HG02938 (cell line): Measurements from ENCODE around the gene WDR11.

Experiments
- ATAC-seq: cut with Tn5 transposase; IDR thresholded peaks from one replicate; pipeline ENCODE4 v1.9.1; 2021; ENCODE audit warnings: mild to moderate bottlenecking, moderate library complexity; ENCODE audit not compliant: unreplicated experiment

Gene WDR11

DNA sequence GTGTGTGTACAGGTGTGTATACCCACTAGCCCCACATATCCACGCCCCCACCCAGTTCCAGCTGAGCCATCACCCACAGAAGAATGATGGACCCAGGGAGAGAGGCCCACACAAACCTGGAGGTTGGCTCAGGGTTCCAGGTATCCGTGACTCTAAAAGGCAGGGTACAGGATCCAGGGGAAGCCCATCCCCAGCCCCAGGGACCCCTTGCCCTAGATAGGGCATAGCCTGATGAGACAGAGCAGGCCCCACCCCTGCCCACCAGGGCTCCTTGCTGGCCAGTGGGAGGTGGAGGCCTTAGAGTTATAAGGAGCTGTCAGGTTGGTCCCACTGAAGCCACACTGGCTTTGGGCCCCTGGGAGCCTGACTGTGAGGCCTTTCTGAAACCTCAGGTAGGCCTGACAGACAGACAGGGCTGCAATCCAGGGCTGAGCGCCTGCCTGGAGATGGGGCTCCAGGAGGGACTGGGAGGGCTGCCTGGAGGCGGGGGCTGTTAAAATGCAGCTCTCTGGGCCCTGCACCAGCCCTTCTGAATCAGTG lies 93.5 kb downstream of the WDR11 start:
- no peak for ATAC-seq

DNA sequence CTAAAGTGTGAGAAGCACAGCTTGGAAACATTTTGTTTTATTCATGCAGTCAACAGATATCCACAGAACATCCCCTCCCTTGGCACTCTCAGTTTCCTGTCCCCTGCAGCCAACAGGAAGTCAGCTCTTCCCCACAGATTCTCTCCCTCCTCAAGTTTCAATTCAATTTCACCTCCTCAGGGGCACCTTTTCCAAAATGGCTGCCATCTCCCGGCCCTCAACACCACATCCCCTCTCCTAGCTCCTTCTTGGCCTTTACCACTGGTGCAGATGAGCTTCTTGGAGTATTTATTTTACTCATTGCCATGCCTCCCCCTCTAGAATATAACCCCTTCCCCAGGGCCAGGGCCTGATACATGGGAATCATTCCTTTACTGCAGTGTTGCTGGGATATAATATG lies 94.0 kb downstream of the WDR11 start:
- no peak for ATAC-seq

DNA sequence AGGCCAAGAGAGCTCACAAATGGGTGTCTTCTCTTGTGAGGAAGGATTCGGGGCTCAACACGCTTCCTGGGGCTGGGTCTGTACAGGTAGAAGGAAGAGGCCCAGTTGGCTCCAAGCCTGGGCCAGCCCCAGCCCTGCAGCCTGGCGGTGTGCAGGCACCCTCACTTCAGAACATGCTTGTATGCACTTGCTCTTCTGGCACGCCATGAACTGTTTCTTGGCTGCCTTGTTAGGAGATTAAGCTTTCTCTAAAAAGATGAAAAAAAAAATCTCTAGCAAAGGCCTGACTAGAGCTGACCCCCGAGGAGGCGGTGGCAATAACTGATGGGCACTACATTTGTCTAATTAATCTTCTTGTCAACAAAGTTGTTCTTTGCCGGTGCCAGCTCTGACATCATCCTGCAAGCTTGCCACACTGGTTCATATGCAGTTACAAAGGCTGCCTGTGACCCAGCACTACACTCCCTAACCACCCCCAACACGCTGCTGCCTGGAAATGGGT lies 94.7 kb downstream of the WDR11 start:
- ATAC-seq = no peak

DNA sequence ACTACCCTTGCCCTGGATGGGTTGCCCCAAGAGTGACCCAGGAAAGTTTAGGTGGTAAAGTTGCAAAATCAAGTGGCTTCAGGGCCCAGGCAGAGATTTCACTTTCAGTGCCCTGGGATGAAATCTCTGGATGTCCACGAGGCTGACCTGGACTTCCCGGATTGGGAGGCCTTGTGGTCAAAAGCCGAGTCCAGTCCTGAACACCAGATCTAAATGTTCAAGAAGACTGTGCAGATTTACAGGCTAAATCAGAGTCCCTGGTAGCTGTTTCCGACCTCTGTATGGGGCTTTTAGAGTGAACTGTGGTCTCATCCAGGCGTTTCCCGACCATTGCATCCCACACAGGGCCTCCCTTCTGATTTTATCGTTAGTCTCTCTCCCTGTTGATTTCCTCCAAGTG lies 95.3 kb downstream of the WDR11 start:
- ATAC-seq = no peak

DNA sequence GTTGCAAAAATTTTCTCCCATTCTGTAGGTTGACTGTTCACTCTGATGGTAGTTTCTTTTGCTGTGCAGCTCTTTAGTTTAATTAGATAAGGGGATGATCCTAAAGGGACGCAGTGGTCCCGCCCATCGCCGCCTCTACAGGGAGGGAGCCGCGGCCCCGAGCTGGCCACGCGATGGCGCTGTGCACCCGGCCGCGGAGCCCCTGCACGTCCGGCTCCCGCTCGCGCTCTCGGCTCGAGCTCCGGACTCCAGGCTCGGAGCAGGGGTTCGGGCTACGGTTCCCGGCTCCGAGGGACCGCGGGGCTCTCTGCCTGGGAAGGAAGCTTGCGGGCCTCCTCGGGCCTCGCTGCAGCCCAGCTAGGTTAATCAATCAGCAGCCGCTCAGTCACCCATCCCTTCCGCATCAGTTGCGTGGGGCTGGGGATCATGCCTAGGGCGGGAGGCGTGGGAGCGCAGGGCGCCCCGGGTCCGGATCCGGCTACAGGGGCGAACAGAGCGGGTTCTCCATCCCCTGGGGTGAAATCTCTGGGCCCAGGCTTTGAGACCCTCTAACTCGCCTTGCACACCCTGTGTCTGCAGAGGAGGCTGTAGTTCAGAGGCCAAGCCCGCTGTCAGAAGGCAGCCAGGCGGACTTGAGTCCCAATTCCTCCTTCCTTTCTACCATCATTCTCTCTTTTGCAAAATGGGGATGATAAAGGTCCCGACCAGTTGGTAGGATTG lies 97.9 kb downstream of the WDR11 start:
- ATAC-seq = peak; percentile 87

DNA sequence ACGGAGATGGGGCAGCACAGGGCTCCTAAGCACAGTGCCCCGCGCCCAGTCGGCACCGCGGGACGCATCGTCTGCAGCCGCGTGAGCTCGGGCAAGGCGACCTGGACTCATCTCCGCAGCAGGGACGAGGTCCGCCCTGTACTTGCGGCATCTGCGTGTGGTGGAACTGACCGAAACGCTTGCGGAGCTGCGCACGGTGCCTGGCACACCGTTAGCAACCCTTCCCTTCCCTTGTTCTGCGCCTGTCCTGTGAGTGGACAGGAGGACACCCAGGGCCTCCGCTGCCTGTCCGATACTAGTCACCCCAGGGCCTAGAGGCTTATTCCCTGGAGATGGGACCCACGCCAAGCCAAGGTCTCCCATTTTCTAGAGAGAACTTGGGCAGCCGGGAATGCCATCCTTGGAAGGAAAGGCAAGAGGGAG lies 98.5 kb downstream of the WDR11 start:
- no peak for ATAC-seq

DNA sequence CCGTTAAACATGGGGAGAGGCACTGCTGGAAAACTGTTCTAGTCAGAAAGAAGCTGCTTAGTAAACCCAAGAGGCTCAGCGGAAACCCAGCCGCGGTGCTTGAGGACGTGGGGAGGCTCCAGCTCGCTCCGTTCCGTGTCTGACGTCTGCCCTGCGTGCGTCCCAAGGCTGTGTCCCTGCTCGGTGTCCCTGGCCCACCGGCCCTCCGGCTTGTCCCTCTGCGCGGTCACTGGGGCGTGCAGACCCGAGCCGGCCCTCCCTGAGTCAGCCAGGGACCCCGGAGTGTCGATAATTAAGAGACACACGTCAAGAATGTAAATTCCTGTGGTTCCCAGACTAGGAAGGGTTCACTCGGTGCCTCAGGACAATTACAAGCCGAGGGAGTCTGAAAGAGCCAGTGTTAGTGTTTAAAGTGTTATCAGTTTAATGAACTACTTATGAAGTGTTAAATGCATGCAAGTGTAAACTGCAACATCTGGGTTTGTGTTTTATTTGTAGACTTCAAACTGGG lies 98.9 kb downstream of the WDR11 start:
- no peak for ATAC-seq

DNA sequence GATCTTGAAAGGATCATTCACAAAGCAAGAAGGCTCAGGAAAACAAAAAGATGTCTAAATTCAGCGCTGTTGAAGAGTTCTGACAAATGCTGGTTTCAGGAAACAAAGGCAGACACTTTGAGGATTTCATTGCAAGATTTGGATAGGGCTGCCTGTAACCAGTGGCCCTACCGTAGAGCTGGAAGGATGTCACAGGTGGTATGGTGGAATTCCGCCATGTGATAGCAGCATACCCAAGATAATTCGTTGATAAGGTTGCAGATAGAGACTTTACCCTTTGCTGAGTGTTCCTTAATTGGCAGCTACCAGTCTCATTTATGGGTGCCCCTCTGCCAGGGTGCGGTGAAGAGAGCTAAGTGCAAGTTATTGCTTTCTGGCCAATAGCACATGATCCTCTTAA lies 100.1 kb downstream of the WDR11 start:
- no peak for ATAC-seq

DNA sequence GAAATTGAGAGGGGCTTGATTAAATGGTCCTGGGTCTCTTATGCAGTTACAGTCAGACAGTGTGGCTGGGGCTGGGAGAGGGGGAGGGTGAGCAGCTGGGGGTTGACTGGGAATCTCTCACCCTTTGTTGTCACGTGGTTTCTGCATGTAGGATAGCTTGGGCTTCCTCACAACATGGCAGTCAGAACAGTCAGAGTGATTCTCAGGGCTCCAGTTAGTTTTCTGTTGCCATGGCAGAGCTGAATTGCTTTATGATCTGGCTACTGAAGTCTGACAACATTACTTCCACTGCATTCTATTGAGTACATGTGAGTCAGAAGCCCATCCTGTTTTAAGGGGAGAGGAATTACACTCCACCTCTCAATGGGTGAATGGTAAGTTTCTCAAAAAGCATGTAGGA lies 102.7 kb downstream of the WDR11 start:
- no peak for ATAC-seq
